H1 (cell line): ENCODE measurements around the gene HOXB7. TPM values are rescaled to one million over a fixed set of nuclear protein-coding genes. Genes with fewer than 3 reads are reported as not detected.

ENCODE experiments used
- CTCF ChIA-PET: fragments of 300-600 bp; sonication (Branson Sonifier 250); formaldehyde crosslinking; loops from one replicate; lab custom pipeline; 2021; ENCODE audit not compliant: partially characterized antibody; lab: Charles Lee
- POLR2A ChIA-PET: fragments of 300-600 bp; sonication (Branson Sonifier 250); formaldehyde crosslinking; loops from one replicate; lab custom pipeline; 2021; ENCODE audit warnings: inconsistent platforms; ENCODE audit not compliant: partially characterized antibody; lab: Charles Lee
- DNase-seq, 2 experiments: peaks; one replicate each; pipeline versions ENCODE4 v3.0.0 to v3.0.0-alpha.2; 2010 to 2022; ENCODE audit warnings: low spot score in 2 of 2, low read depth in 1 of 2, mixed read lengths in 1 of 2
- FAIRE-seq: peaks from 2 replicates; lab custom pipeline; 2011; peaks lifted over from hg19 to GRCh38; lab: Jason Lieb, UNC
- H2AFZ ChIP-seq: 2 replicates; pipeline ENCODE4 v1.8.1; 2012; ENCODE audit warnings: low read length, inconsistent platforms
- H2AK5ac ChIP-seq: 2 replicates; pipeline ENCODE4 v1.6.1; 2013; ENCODE audit warnings: low read depth, low read length
- H2BK120ac ChIP-seq: replicated peaks from 2 replicates; pipeline ENCODE3; 2013; ENCODE audit warnings: low read depth, low read length, inconsistent platforms
- H2BK12ac ChIP-seq: 2 replicates; pipeline ENCODE4 v1.6.1; 2013; ENCODE audit warnings: low read depth, low read length
- H2BK15ac ChIP-seq: 2 replicates; pipeline ENCODE4 v1.6.1; 2013; ENCODE audit warnings: low read length
- H2BK20ac ChIP-seq: 2 replicates; pipeline ENCODE4 v1.6.1; 2013; ENCODE audit warnings: low read length
- H2BK5ac ChIP-seq: 2 replicates; pipeline ENCODE4 v1.6.1; 2013; ENCODE audit warnings: low read depth, low read length
- H3K14ac ChIP-seq: 2 replicates; pipeline ENCODE4 v1.6.1; 2013; ENCODE audit warnings: inconsistent platforms; ENCODE audit not compliant: insufficient read length
- H3K18ac ChIP-seq: 2 replicates; pipeline ENCODE4 v1.6.1; 2013; ENCODE audit warnings: low read length; ENCODE audit errors: extremely low read depth
- H3K23ac ChIP-seq: 2 replicates; pipeline ENCODE4 v1.6.1; 2013; ENCODE audit warnings: inconsistent platforms; ENCODE audit not compliant: insufficient read length
- H3K23me2 ChIP-seq: 2 replicates; pipeline ENCODE4 v1.6.1; 2013; ENCODE audit warnings: low read depth, low read length
- H3K27ac ChIP-seq: 2 replicates; pipeline ENCODE4 v1.6.1; 2011; ENCODE audit warnings: low read depth, low read length, inconsistent platforms
- H3K27me3 ChIP-seq, 4 experiments: replicated peaks in 1 of 4; 1 replicate in 1 of 4; 2 replicates in 3 of 4; pipeline versions ENCODE4 v1.6.1 to v1.8.1; 2011 to 2013; ENCODE audit warnings: low read length in 3 of 4, mild to moderate bottlenecking in 3 of 4, inconsistent platforms in 2 of 4, mixed read lengths in 2 of 4, moderate library complexity in 1 of 4; ENCODE audit not compliant: control insufficient read depth in 3 of 4, insufficient read depth in 3 of 4; ENCODE audit errors: extremely low read depth in 1 of 4
- H3K36me3 ChIP-seq, 4 experiments: 2 replicates each; pipeline versions ENCODE4 v1.6.1 to v1.8.1; 2011 to 2013; ENCODE audit warnings: mild to moderate bottlenecking in 4 of 4, low read length in 3 of 4, moderate library complexity in 2 of 4, control low read depth in 1 of 4, inconsistent platforms in 1 of 4; ENCODE audit not compliant: insufficient read depth in 4 of 4, control insufficient read depth in 2 of 4
- H3K4ac ChIP-seq: replicated peaks from 2 replicates; pipeline ENCODE3; 2013; ENCODE audit warnings: low read length, low read depth, mixed read lengths, inconsistent platforms; ENCODE audit not compliant: insufficient read length
- H3K4me1 ChIP-seq, 4 experiments: replicated peaks in 1 of 4; 1 replicate in 1 of 4; 2 replicates in 3 of 4; pipeline versions ENCODE4 v1.6.1 to v1.8.1; 2011 to 2013; ENCODE audit warnings: low read length in 3 of 4, inconsistent platforms in 2 of 4, mixed read lengths in 1 of 4; ENCODE audit not compliant: insufficient read depth in 4 of 4, control insufficient read depth in 3 of 4
- H3K4me2 ChIP-seq, 2 experiments: 2 replicates each; pipeline versions ENCODE4 v1.6.1 to v1.8.1; 2011 to 2013; ENCODE audit warnings: low read depth in 2 of 2, low read length in 2 of 2, control low read depth in 1 of 2, inconsistent platforms in 1 of 2, mild to moderate bottlenecking in 1 of 2; ENCODE audit not compliant: insufficient read depth in 1 of 2
- H3K4me3 ChIP-seq, 4 experiments: fragments of 200-600, 300-600 bp in 1 of 4; sonication (generic), shearing (Covaris generic), sonication (Bioruptor Twin) in 1 of 4; 2 replicates each; pipeline versions ENCODE4 v1.5.1 to v1.8.1; 2011 to 2016; ENCODE audit warnings: low read length in 4 of 4, low read depth in 3 of 4, control low read depth in 2 of 4, inconsistent platforms in 2 of 4, mild to moderate bottlenecking in 2 of 4, mixed read lengths in 1 of 4, moderate library complexity in 1 of 4; ENCODE audit not compliant: insufficient read depth in 2 of 4; ENCODE audit errors: extremely low read depth in 1 of 4
- H3K56ac ChIP-seq: replicated peaks from 2 replicates; pipeline ENCODE3; 2013; ENCODE audit warnings: low read depth, mild to moderate bottlenecking, mixed read lengths, low read length, inconsistent platforms; ENCODE audit not compliant: insufficient read length
- H3K79me1 ChIP-seq: 2 replicates; pipeline ENCODE4 v1.6.1; 2013; ENCODE audit warnings: low read depth, low read length, control low read depth
- H3K79me2 ChIP-seq, 2 experiments: 2 replicates each; pipeline versions ENCODE4 v1.6.1 to v1.8.1; 2012 to 2013; ENCODE audit warnings: low read length in 2 of 2, mild to moderate bottlenecking in 2 of 2, inconsistent platforms in 1 of 2; ENCODE audit not compliant: insufficient read depth in 2 of 2, control insufficient read depth in 1 of 2
- H3K9ac ChIP-seq, 4 experiments: replicated peaks in 1 of 4; 1 replicate in 1 of 4; 2 replicates in 3 of 4; pipeline versions ENCODE4 v1.6.1 to v1.8.1; 2011 to 2013; ENCODE audit warnings: low read depth in 3 of 4, low read length in 3 of 4, control low read depth in 2 of 4, mild to moderate bottlenecking in 2 of 4, moderate library complexity in 2 of 4, inconsistent platforms in 1 of 4; ENCODE audit errors: extremely low read depth in 1 of 4
- H3K9me3 ChIP-seq, 2 experiments: 2 replicates each; pipeline versions ENCODE4 v1.6.1 to v1.8.1; 2012 to 2013; ENCODE audit warnings: mild to moderate bottlenecking in 2 of 2, moderate library complexity in 2 of 2, control low read depth in 1 of 2, inconsistent platforms in 1 of 2, low read depth in 1 of 2, low read length in 1 of 2, mixed read lengths in 1 of 2; ENCODE audit not compliant: insufficient read depth in 2 of 2
- H4K20me1 ChIP-seq, 2 experiments: replicated peaks in 1 of 2; 2 replicates each; pipeline versions ENCODE3 to v1.8.1; 2011 to 2013; ENCODE audit warnings: inconsistent platforms in 2 of 2, low read length in 2 of 2, mild to moderate bottlenecking in 1 of 2; ENCODE audit not compliant: insufficient read depth in 2 of 2, control insufficient read depth in 1 of 2
- H4K5ac ChIP-seq: 2 replicates; pipeline ENCODE4 v1.6.1; 2013; ENCODE audit warnings: low read length, low read depth, mixed read lengths, inconsistent platforms; ENCODE audit not compliant: insufficient read length
- H4K8ac ChIP-seq: 2 replicates; pipeline ENCODE4 v1.8.0; 2013; ENCODE audit warnings: mild to moderate bottlenecking, moderate library complexity, low read length, inconsistent platforms; ENCODE audit not compliant: insufficient read depth; ENCODE audit errors: extremely low read depth
- H4K91ac ChIP-seq: replicated peaks from 2 replicates; pipeline ENCODE3; 2013; ENCODE audit warnings: low read length, mixed read lengths, inconsistent platforms; ENCODE audit not compliant: insufficient read length
- ASH2L ChIP-seq: fragments of 200-600, 300-600 bp; sonication (generic); IDR thresholded peaks from one replicate; pipeline ENCODE4 v1.7.1; 2017; ENCODE audit warnings: low read length
- FOSL1 ChIP-seq: IDR thresholded peaks from 2 replicates; pipeline ENCODE4 v1.6.1; 2011; ENCODE audit warnings: mild to moderate bottlenecking, low read depth, low read length, moderate library complexity; ENCODE audit not compliant: insufficient read depth
- HDAC6 ChIP-seq: IDR thresholded peaks from one replicate; pipeline ENCODE4 v1.7.1; 2012; ENCODE audit warnings: low read depth, mild to moderate bottlenecking, inconsistent platforms, low read length, moderate library complexity
- KDM5A ChIP-seq: fragments of 200-600 bp; IDR thresholded peaks from 2 replicates; pipeline ENCODE4 v1.7.1; 2012; ENCODE audit warnings: mild to moderate bottlenecking, low read length, inconsistent platforms, mixed read lengths
- NANOG ChIP-seq: IDR thresholded peaks from 2 replicates; pipeline ENCODE4 v1.6.1; 2011; ENCODE audit warnings: low read length, low read depth, mild to moderate bottlenecking, inconsistent platforms; ENCODE audit not compliant: insufficient read depth, poor library complexity, severe bottlenecking
- PHF8 ChIP-seq: fragments of 200-600 bp; sonication (generic); conservative IDR thresholded peaks from 2 replicates; pipeline ENCODE4 v1.7.1; 2012; ENCODE audit warnings: low read depth, mild to moderate bottlenecking, inconsistent platforms, low read length, moderate library complexity
- POLR2AphosphoS5 ChIP-seq: IDR thresholded peaks from 2 replicates; pipeline ENCODE4 v1.6.1; 2011; ENCODE audit warnings: low read depth, low read length
- RBBP5 ChIP-seq: IDR thresholded peaks from 2 replicates; pipeline ENCODE4 v1.7.1; 2012; ENCODE audit warnings: low read depth, mild to moderate bottlenecking, inconsistent platforms, low read length, moderate library complexity, borderline replicate concordance
- RFX5 ChIP-seq: IDR thresholded peaks from 2 replicates; pipeline ENCODE4 v1.6.1; 2011; ENCODE audit warnings: low read depth, low read length, improper control_type of control experiment, borderline replicate concordance
- SIRT6 ChIP-seq: IDR thresholded peaks from one replicate; pipeline ENCODE4 v1.7.1; 2012; ENCODE audit warnings: low read length, inconsistent platforms
- SRF ChIP-seq: IDR thresholded peaks from 2 replicates; pipeline ENCODE4 v1.6.1; 2011; ENCODE audit warnings: mild to moderate bottlenecking, low read depth, low read length, moderate library complexity
- TAF7 ChIP-seq: optimal IDR thresholded peaks from 2 replicates; pipeline ENCODE3; 2011; ENCODE audit warnings: low read depth, mild to moderate bottlenecking, inconsistent platforms, low read length, moderate library complexity, borderline replicate concordance
- WGBS, 2 experiments: shearing (Covaris generic) in 1 of 2; methylation state at CpG; one replicate each; pipeline versions ENCODE4 v1.1.6 to v1.1.7; 2013 to 2015; ENCODE audit warnings: low lambda C conversion rate in 2 of 2, mixed read lengths in 2 of 2, inconsistent platforms in 1 of 2, low coverage in 1 of 2, missing lambda C conversion rate in 1 of 2; ENCODE audit not compliant: insufficient replicate concordance in 2 of 2, insufficient coverage in 1 of 2, insufficient read length in 1 of 2; ENCODE audit errors: extremely low coverage in 1 of 2, missing lambda C conversion rate in 1 of 2; 5-methylcytosine and 5-hydroxymethylcytosine counted together
- polyA plus RNA-seq, 7 experiments: library from polyadenylated mRNA; depleted of rRNA in 3 of 7; stranded (reverse) in 5 of 7; unstranded in 2 of 7; fragments of >200 nt in 5 of 7; fragments of 200-250 nt in 2 of 7; gene quantifications; 1 replicate in 5 of 7; 2 replicates in 1 of 7; 4 replicates in 1 of 7; pipeline versions ENCODE4 v1.2.1 to v1.2.3, GENCODE V29; 2011 to 2013; ENCODE audit warnings: missing spikeins in 2 of 7, mixed read lengths in 2 of 7
- total RNA-seq: library from RNA; stranded (reverse); fragmentation: NEBNext Ultra II Directional; extraction: Animal tissue kit (Norgen Biotek cat#: 25700); gene quantifications from 2 replicates; pipeline ENCODE4 v1.2.1, GENCODE V29; 2021

HOXB7 gene
- total and polyA plus RNA-seq, 2 of the 8 experiments (the other 6 are each of a cell fraction or from before 2014, with no cell fraction given) = not detected

DNA sequence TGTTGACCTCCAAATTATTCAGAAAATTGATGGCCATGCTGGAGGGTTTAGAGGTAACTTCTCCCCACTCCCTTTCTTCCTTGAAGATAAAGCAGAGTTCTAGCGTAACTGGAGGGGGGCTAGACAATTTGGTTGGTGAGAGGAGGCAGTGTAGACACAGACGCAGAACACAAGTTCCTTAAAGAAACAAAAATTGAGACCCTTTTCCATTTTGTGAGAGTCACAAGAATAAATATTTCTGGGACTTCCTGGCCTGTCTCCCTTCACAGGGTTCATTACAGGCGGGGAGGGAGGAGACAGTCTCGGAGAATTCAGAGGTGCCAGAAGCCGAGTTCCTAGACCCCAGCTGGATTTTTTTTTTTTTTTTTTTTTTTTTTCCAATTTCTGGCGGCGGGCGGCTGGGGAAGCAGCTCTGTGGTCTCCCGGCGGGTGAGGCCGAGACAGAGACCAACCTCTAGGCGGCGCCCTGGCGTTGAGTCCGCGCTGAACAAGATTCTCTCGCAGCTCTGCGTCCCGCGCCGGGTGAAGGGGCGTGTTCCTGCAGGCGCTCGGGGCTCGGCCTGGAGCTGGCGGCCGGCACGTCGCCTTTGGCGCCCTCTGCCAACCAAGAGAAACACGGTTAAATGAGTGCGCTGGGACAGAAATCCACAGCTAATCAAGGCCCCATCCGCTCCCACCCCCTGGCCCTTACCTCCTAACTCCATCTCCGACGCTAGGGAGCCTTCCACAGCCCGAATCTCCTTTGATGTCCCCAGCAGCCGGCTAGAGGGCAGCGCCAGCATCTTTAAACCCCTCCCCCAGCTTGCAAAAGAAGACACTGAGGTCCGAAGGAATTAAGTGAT lies 25.6 kb upstream of the HOXB7 start:
- H3K56ac ChIP-seq = no peak overlapping the region
- no peak overlapping the region for H2BK12ac ChIP-seq
- peak; percentile 85 to 98 for DNase-seq
- peak overlapping the region in 1 of 4 experiments; percentile 13; a peak in 1 of 8 replicates for H3K4me3 ChIP-seq
- no peak overlapping the region for H2AK5ac ChIP-seq
- no peak overlapping the region for H2BK20ac ChIP-seq
- H3K79me1 ChIP-seq = no peaks in the 10 kb centered on the region
- H3K4me1 ChIP-seq = peaks cover 0 to 5% (median 1%) of the 10 kb centered on the region in 4 experiments; a peak in 3 of 7 replicates
- no peak overlapping the region for H3K14ac ChIP-seq
- no peak overlapping the region for H2BK120ac ChIP-seq
- H3K4me2 ChIP-seq = no peak overlapping the region
- H3K9me3 ChIP-seq = no peaks in the 10 kb centered on the region
- no peak overlapping the region for H3K4ac ChIP-seq
- no peak overlapping the region for H3K9ac ChIP-seq
- no peak overlapping the region for H3K18ac ChIP-seq
- H3K27me3 ChIP-seq = peaks cover 98 to 100% (median 99%) of the 10 kb centered on the region in 4 experiments
- no peak overlapping the region for H2BK5ac ChIP-seq
- ChIA-PET CTCF (interaction anchor here (0.6 to 2.8 kb wide), 54 partner anchors 8 to 400 kb away, joined by 3 to 17 read pairs (median 4); partner anchors contain the start of genes HOXB3, HOXB8 and HOXB9), POLR2A (interaction anchor here (1.0 kb wide), 1 partner anchor 10 kb away, joined by 3 read pairs; no protein-coding TSS in a partner anchor)
- H4K91ac ChIP-seq = no peak overlapping the region
- H3K79me2 ChIP-seq = no peaks in the 10 kb centered on the region
- H4K8ac ChIP-seq = no peak overlapping the region
- H3K23ac ChIP-seq = no peak overlapping the region
- 0 out of 2 replicates have a peak, but pooled peaks cover 2% of the 10 kb centered on the region for H3K23me2 ChIP-seq
- no peak overlapping the region for H3K27ac ChIP-seq
- no peak overlapping the region for H2AFZ ChIP-seq
- no peak overlapping the region for H2BK15ac ChIP-seq
- H3K36me3 ChIP-seq = peaks cover 0 to 6% (median 0%) of the 10 kb centered on the region in 4 experiments; a peak in 1 of 8 replicates
- H4K20me1 ChIP-seq = peaks cover 26% of the 10 kb centered on the region in 2 experiments
- no peak for FAIRE-seq
- 4% methylated on average over 32 of the region's 39 CpGs; no CpG with 5 or more reads in 1 of the 2 experiments for WGBS, 2 experiments
- H4K5ac ChIP-seq = no peak overlapping the region
- TF ChIP-seq SRF (no peak), PHF8 (no peak), POLR2AphosphoS5 (no peak), NANOG (no peak), KDM5A (no peak), SIRT6 (no peak), ASH2L (peak; percentile 65), TAF7 (no peak), RBBP5 (no peak), RFX5 (no peak), HDAC6 (no peak), FOSL1 (no peak)
